Measurements from ENCODE around the gene HPS5. TPM values are rescaled to one million over a fixed set of nuclear protein-coding genes. Genes with fewer than 3 reads are reported as not detected.

The HPS5 gene
- total RNA-seq, 3 donors from 2014 or later = 18.7 to 166 (median 57.0) TPM

- peaks cover 0 to 21% of the 10 kb centered on the region in 2 donors for H3K4me1 ChIP-seq
- TF ChIP-seq POLR2AphosphoS5 (IDR thresholded peaks at IDR 0.05) (no peak), POLR2A (IDR thresholded peaks at IDR 0.05) (no peak), CTCF (IDR thresholded peaks at IDR 0.05) (no peak)
- DNase-seq (ENCODE audit: low spot score in 2 of 2) = no peak
- intact Hi-C loops (cut with DNase I; ENCODE audit: low total_unique reads) = loop anchor here (5.0 to 10.0 kb wide), 2 partner anchors 74 to 207 kb away; partner anchors contain the start of genes LDHA and TSG101
- H3K4me3 ChIP-seq = peak overlapping the region in 2 of 3 donors; percentile 84 to 88
- H3K27ac ChIP-seq = peak overlapping the region in 1 of 2 donors; percentile 99
- H3K9me3 ChIP-seq = no peaks in the 10 kb centered on the region
- H3K27me3 ChIP-seq = no peaks in the 10 kb centered on the region
- H3K36me3 ChIP-seq = no peaks in the 10 kb centered on the region
Measured at GRCh38 chr11:18320617-18321016, 1.3 kb downstream of the HPS5 start.

- Histone ChIP-seq H3K4me3 (peak overlapping the region in 2 of 3 donors; percentile 84 to 88), H3K9me3 (no peaks in the 10 kb centered on the region), H3K36me3 (no peaks in the 10 kb centered on the region), H3K27me3 (no peaks in the 10 kb centered on the region), H3K27ac (peak overlapping the region in 1 of 2 donors; percentile 99), H3K4me1 (peaks cover 0 to 20% of the 10 kb centered on the region in 2 donors)
- TF ChIP-seq POLR2AphosphoS5 (IDR thresholded peaks at IDR 0.05) = no peak
- no peak for DNase-seq (ENCODE audit: low spot score in 2 of 2)
- intact Hi-C loops (cut with DNase I; ENCODE audit: low total_unique reads) = loop anchor here (5.0 to 10.0 kb wide), 2 partner anchors 75 to 207 kb away; partner anchors contain the start of genes LDHA and TSG101
Measured at GRCh38 chr11:18319914-18320313, 2.0 kb downstream of the HPS5 start.

GRCh38 chr11:18317551-18317950 lies 4.4 kb downstream of the HPS5 start:
- Histone ChIP-seq H3K27me3 (no peaks in the 10 kb centered on the region), H3K9me3 (no peaks in the 10 kb centered on the region), H3K27ac (no peak overlapping the region), H3K36me3 (no peaks in the 10 kb centered on the region), H3K4me3 (no peak overlapping the region), H3K4me1 (peaks cover under 1 to 7% of the 10 kb centered on the region in 2 donors)
- TF ChIP-seq CTCF (IDR thresholded peaks at IDR 0.05) (no peak), POLR2A (IDR thresholded peaks at IDR 0.05) (no peak), POLR2AphosphoS5 (IDR thresholded peaks at IDR 0.05) (no peak)
- no peak for DNase-seq (ENCODE audit: low spot score in 2 of 2)
- intact Hi-C loops (cut with DNase I; ENCODE audit: low total_unique reads) = no loop called here

GRCh38 chr11:18315893-18316292 lies 6.0 kb downstream of the HPS5 start:
- no peaks in the 10 kb centered on the region for H3K36me3 ChIP-seq
- intact Hi-C loops (cut with DNase I; ENCODE audit: low total_unique reads) = no loop called here
- no peaks in the 10 kb centered on the region for H3K27me3 ChIP-seq
- peak overlapping the region; percentile 43 to 81 for H3K27ac ChIP-seq
- DNase-seq (ENCODE audit: low spot score in 2 of 2) = no peak
- H3K4me3 ChIP-seq = no peak overlapping the region
- peaks cover 3 to 7% of the 10 kb centered on the region in 2 donors for H3K4me1 ChIP-seq
- H3K9me3 ChIP-seq = no peaks in the 10 kb centered on the region
- TF ChIP-seq CTCF (IDR thresholded peaks at IDR 0.05) (no peak), POLR2A (IDR thresholded peaks at IDR 0.05) (no peak), POLR2AphosphoS5 (IDR thresholded peaks at IDR 0.05) (no peak)

- H3K27ac ChIP-seq = peak overlapping the region; percentile 45 to 81
- peaks cover 3 to 7% of the 10 kb centered on the region in 2 donors for H3K4me1 ChIP-seq
- no peaks in the 10 kb centered on the region for H3K9me3 ChIP-seq
- DNase-seq (ENCODE audit: low spot score in 2 of 2) = no peak
- no peak overlapping the region for H3K4me3 ChIP-seq
- no peaks in the 10 kb centered on the region for H3K36me3 ChIP-seq
- no peak for TF ChIP-seq POLR2A (IDR thresholded peaks at IDR 0.05)
- TF ChIP-seq CTCF (IDR thresholded peaks at IDR 0.05) = no peak
- no peak for TF ChIP-seq POLR2AphosphoS5 (IDR thresholded peaks at IDR 0.05)
- no peaks in the 10 kb centered on the region for H3K27me3 ChIP-seq
- intact Hi-C loops (cut with DNase I; ENCODE audit: low total_unique reads) = no loop called here
Measured at GRCh38 chr11:18314784-18315523, 7.0 kb downstream of the HPS5 start.

Data from breast epithelium (tissue), 4 donors.